Femur (tissue), 1 donor: ENCODE measurements around the gene DENND1A.
A peak's percentile ranks its signal among the peaks of the same experiment; 100 is the strongest.

Experiments
- DNase-seq: peaks from one replicate; pipeline ENCODE4 v3.0.0-alpha.2; 2017

DENND1A gene

GRCh38 chr9:123722378-123722777, 207.5 kb downstream of the DENND1A start:
- no peak for DNase-seq

GRCh38 chr9:123718188-123718587, 211.7 kb downstream of the DENND1A start:
- DNase-seq, result no peak

GRCh38 chr9:123717581-123718175, 212.2 kb downstream of the DENND1A start:
- no peak for DNase-seq

GRCh38 chr9:123716339-123716945, 213.5 kb downstream of the DENND1A start:
- no peak for DNase-seq

- DNase-seq, result no peak
Observed at GRCh38 chr9:123715258-123715657, 214.7 kb downstream of the DENND1A start.

- no peak for DNase-seq
Observed at GRCh38 chr9:123713282-123713681, 216.6 kb downstream of the DENND1A start.

GRCh38 chr9:123712399-123712798, 217.5 kb downstream of the DENND1A start:
- DNase-seq, result no peak

- DNase-seq, result no peak
Observed at GRCh38 chr9:123710299-123710698, 219.6 kb downstream of the DENND1A start.

GRCh38 chr9:123702483-123702882, 227.4 kb downstream of the DENND1A start:
- DNase-seq, result no peak

- no peak for DNase-seq
Observed at GRCh38 chr9:123697686-123698085, 232.2 kb downstream of the DENND1A start.

GRCh38 chr9:123696476-123696875, 233.4 kb downstream of the DENND1A start:
- no peak for DNase-seq

- DNase-seq, result no peak
Observed at GRCh38 chr9:123695386-123695785, 234.5 kb downstream of the DENND1A start.

GRCh38 chr9:123691765-123692303, 238.1 kb downstream of the DENND1A start:
- no peak for DNase-seq

GRCh38 chr9:123689701-123690428, 240.1 kb downstream of the DENND1A start:
- DNase-seq, result no peak

GRCh38 chr9:123687246-123687751, 242.6 kb downstream of the DENND1A start:
- no peak for DNase-seq

GRCh38 chr9:123686829-123687192, 243.1 kb downstream of the DENND1A start:
- DNase-seq, result no peak

- peak; percentile 45 for DNase-seq
Observed at GRCh38 chr9:123686131-123686828, 243.6 kb downstream of the DENND1A start.

- DNase-seq, result no peak
Observed at GRCh38 chr9:123685489-123686083, 244.3 kb downstream of the DENND1A start.

GRCh38 chr9:123684393-123685149, 245.4 kb downstream of the DENND1A start:
- DNase-seq, result no peak

GRCh38 chr9:123682746-123683145, 247.2 kb downstream of the DENND1A start:
- no peak for DNase-seq

- DNase-seq, result no peak
Observed at GRCh38 chr9:123680352-123680751, 249.6 kb downstream of the DENND1A start.
